ENCODE results near the gene IGSF11.

The IGSF11 gene

DNA sequence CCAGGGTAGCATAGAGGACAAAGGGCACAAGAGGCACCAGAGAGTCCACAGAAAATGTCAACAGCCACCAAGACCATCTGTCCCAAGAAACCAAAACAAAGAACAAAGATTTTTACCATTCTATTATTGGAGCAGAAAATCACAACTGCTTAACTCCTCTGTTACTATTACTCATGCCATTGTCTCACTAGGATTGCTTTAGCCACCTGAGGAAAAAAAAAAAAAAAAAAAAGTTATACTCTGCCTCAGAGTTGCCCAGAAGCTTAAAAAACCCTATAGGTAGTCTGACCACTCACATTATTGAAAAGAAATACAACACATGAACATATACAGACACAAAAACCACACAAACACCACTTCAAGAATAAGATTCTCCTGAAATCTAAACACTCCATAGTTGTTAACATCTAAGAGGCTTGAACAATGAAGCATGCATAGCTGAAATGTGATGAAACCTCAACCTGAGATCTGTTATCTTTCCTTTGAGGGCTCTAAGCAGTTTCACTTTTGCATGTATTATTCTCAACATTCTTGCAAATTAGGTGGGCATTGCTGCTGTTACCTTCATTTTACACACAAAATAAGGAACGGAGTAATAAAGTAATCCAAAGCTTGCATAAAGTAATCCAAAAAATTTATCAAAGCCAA, 85.4 kb downstream of the IGSF11 start:
- no peak for DNase-seq (ENCODE audit: low read depth in 2 of 2)

- no peak for DNase-seq (ENCODE audit: low read depth in 2 of 2)
Observed at GRCh38 chr3:118948146-118948545, 86.5 kb downstream of the IGSF11 start.

- no peak for DNase-seq (ENCODE audit: low read depth in 2 of 2)
Observed at GRCh38 chr3:118946449-118946848, 88.2 kb downstream of the IGSF11 start.

GRCh38 chr3:118945834-118946233, 88.8 kb downstream of the IGSF11 start:
- DNase-seq (ENCODE audit: low read depth in 2 of 2) = no peak

DNA sequence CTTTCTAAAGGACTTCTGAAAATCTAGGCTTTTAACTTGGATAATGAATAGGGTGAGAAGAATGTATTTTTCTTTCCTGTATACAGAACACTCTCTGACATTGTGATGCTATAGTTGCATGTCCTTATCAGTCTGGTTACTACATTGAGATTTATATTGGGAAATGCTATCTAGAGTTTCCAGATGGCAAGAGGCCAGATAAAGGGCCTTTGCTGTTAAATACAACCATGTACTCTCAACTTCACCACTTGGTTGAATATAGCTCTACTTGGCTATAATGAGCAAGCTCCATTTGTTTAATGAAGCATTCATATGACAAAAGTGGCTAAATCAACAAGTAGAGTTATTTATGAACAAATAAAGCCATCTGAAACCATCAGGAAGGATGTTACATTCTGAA, 91.0 kb downstream of the IGSF11 start:
- DNase-seq (ENCODE audit: low read depth in 2 of 2) = no peak

- DNase-seq (ENCODE audit: low read depth in 2 of 2) = no peak
Observed at GRCh38 chr3:118942671-118943070, 92.0 kb downstream of the IGSF11 start.

- no peak for DNase-seq (ENCODE audit: low read depth in 2 of 2)
Observed at GRCh38 chr3:118942195-118942594, 92.5 kb downstream of the IGSF11 start.

GRCh38 chr3:118941236-118941635, 93.4 kb downstream of the IGSF11 start:
- no peak for DNase-seq (ENCODE audit: low read depth in 2 of 2)

GRCh38 chr3:118938183-118938961, 96.3 kb downstream of the IGSF11 start:
- no peak for DNase-seq (ENCODE audit: low read depth in 2 of 2)

GRCh38 chr3:118936811-118937210, 97.8 kb downstream of the IGSF11 start:
- no peak for DNase-seq (ENCODE audit: low read depth in 2 of 2)

DNA sequence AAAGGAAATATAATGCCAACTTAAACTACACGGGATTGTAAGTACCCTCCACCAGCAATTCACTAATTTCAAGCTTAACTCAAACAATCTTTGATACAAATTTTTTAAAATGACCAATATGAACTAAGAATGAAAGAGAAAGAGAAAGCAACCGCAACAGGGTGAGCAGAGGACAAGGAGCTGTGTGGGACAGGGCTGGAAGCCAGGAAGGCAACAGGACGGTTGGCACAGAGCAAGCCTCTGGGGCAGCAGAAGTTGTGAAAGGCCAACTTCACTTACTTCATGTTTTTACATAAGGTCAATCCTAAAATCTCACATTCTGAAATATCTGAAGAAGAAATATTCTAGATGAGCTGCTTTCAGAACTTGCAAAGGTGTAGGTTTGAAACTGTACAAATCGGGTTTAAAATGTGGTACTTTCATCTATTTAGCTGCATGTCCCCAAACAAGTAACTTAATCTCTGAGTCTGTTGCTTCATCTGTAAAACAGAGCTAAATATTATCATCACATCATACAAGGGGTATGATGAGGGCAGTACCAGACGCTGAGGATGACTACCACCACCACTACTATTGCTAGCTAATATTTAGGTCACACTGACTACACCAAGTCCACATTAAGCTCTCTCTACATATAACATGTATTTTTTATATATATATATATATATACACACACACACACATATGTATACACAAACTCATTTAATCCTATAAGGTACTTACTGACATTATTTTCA, 101.7 kb downstream of the IGSF11 start:
- DNase-seq (ENCODE audit: low read depth in 2 of 2) = no peak

DNA sequence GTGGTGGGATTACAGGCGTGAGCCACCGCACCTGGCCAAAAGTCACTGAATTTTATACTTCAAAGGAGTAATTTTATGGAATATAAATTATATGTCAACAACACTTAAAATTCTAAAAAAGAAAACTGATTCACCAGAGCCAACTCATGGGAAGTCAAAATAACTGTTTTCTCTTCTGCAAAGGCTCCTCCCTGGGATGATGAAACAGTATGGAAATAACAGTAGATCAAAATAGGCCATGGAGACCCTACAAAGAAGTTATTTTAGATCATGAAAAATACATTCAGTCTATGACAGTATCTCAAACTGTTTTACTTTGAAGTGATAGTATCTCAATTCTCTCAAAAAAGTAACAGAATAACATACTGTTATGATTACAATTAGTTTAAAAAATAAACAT, 102.7 kb downstream of the IGSF11 start:
- no peak for DNase-seq (ENCODE audit: low read depth in 2 of 2)

GRCh38 chr3:118927449-118927848, 107.2 kb downstream of the IGSF11 start:
- DNase-seq (ENCODE audit: low read depth in 2 of 2) = no peak

DNA sequence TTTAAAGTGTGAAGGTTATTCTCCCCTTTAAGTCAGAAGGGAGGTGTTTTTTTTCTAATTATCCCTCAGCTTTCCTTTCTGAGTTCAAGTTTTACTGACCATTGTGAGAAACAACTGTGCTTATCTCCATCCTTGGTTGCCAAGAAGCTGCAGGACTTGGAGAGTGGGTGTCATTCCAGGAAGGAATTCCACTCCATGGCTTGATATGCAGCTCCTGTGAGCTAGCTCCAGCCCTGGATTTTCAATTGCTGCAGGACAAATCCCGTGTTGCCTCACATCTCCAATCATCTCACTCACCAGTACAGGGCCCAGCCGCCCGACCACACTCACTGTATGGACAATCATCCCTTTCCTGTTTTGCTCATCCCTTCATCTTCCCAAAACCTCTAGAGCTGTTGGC, 122.5 kb downstream of the IGSF11 start:
- no peak for DNase-seq (ENCODE audit: low read depth in 2 of 2)

DNA sequence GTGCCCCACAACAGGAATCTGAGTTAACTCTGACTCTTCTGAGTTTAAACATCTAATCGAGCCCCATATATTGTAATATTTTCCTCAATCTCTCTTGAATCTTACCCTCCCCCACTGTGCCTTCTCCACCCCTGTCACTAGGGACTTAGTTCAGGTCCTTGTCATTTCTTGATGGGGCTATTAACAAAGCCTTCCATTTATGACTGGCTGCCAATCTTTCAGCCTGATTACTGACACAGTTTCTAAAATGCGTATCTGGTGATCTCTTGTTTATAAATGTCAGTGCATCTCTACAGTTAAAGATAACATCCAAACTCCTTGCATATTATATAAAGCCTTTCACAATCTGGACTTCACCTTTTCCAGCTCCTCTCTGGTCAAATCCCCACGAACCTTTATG, 124.3 kb downstream of the IGSF11 start:
- DNase-seq (ENCODE audit: low read depth in 2 of 2) = no peak

- DNase-seq (ENCODE audit: low read depth in 2 of 2) = no peak
Observed at GRCh38 chr3:118909763-118910162, 124.9 kb downstream of the IGSF11 start.

DNA sequence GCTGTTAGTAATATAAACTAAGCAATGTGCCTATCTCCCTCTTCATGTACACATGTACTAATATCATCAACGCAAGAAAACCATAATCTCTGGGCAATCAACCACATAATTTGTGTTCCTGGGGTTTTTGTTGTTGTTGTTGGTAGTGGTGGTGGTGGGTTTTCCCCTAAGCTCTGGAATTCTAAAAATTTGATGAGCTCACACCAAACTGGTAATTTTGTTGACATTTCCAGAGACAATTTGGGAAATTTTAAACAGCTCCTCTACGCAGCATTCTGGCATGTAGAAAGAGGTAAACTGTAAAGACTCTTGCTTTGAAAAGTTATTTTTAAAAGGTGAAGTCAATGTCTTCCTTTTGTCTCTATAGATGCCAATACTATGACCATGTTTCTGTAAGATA, 126.7 kb downstream of the IGSF11 start:
- DNase-seq (ENCODE audit: low read depth in 2 of 2) = no peak

GRCh38 chr3:118900737-118901525, 133.7 kb downstream of the IGSF11 start:
- no peak for DNase-seq (ENCODE audit: low read depth in 2 of 2)

DNA sequence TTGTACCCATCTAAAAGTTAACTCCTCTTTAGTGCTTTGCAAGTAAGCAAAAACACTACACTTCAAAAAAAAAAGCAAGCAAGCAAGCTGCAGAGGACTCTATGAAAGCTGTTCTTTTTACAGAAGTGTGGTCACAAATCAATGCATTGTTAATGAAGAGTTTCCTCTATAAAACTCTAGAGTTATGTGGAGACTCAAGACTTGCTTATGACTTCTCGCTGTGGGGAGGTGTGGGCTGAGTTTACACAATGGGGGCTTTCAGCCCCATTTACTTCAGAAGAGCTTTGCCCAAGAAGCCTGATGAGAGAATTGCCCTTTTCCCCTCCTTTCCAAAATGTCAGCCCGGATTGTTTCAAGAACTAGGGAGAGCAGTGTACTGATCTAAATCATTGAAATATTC, 144.4 kb downstream of the IGSF11 start:
- no peak for DNase-seq (ENCODE audit: low read depth in 2 of 2)

GRCh38 chr3:118889691-118890090, 145.0 kb downstream of the IGSF11 start:
- DNase-seq (ENCODE audit: low read depth in 2 of 2) = no peak

GRCh38 chr3:118886708-118887107, 147.9 kb downstream of the IGSF11 start:
- DNase-seq (ENCODE audit: low read depth in 2 of 2) = no peak

GRCh38 chr3:118884748-118885206, 149.9 kb downstream of the IGSF11 start:
- peak; percentile 74 to 80 for DNase-seq (ENCODE audit: low read depth in 2 of 2)
